ENCODE measurements around the gene CHMP2A.

DNA sequence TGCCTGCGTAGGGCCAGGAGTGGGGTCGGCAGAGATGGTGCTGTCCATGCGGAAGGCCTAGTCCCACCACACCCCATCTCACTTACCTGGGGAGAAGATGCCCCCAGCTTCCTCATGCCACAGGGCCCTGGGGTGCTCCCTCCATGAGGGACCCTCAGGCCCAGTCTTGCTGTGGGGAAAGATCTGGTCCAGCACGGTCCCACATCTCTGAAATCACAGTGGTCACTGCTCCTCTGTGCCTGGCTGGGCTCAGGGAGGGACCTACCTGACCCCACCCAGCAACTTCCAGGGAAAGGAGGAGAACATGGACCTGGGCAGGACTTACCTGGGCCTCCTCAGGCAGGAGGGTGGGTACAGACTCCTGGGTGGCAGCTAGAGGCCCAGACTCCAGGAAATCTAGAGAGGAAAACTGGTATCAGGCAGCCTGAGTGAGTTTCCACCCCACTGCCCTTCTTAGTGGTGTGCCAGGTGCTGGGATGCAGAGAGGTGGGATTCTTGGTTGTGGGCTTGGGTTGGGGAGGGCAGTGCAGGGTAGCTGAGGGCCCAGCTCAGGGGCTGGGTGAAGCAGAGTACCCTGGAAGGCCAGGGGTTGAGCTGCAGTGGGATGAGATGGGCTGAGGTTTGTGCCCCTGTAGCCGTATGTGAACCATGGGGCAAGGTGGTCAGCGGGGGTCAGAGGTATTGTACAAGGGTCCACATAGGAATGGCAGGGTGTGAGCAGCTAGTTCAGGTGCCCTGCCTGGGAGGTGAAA is 14.5 kb upstream of the CHMP2A start:
- TF ChIP-seq CTCF (IDR thresholded peaks at IDR 0.05; ENCODE audit: insufficient read depth, low read length, poor library complexity, severe bottlenecking) (no peak), EZH2phosphoT487 (conservative IDR thresholded peaks at IDR 0.05; ENCODE audit: low read length) (no peak)

Data from SU-DHL-6 (cell line).